NCI-H2029 (cell line): ENCODE measurements around the gene ZNF800.
"Not testable (repeated sequence)": the region's sequence is repeated elsewhere in the genome, so short reads cannot be mapped to it uniquely, and the experiment has no call there.

Source experiments
- DNase-seq: peaks from one replicate; lab custom pipeline; 2025; lab: John Stamatoyannopoulos, UW

Gene ZNF800

GRCh38 chr7:127392566-127393367 is at the start of gene ZNF800:
Gene ZNF800 (minus strand): TSS chr7:127392708. CDS start chr7:127391557, 1,151 bp downstream.
- peak; percentile 71 for DNase-seq

- DNase-seq, result no peak
Observed at GRCh38 chr7:127440206-127440605, 47.7 kb upstream of the ZNF800 start.

DNA sequence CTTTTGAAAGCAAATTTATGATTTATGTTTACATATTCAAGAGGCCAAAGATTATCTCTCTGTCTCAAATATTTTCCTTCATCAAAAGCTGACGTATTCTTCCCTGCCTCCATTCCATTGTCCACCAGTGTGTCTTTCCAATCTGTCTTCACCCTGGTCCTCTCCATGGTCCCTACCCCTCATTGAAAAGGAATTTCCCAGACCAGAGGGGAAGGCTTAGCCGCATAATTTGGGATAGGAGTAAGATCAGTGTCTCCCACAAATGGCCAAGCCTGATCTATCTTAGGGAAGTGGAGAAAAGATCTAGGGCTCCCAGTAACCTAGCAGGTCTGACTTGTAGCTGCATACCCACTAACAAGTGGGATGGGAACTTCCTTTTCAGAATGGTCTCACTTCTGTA is 46.3 kb upstream of the ZNF800 start:
- no peak for DNase-seq

GRCh38 chr7:127437837-127438236 is 45.3 kb upstream of the ZNF800 start:
- DNase-seq, result no peak

DNA sequence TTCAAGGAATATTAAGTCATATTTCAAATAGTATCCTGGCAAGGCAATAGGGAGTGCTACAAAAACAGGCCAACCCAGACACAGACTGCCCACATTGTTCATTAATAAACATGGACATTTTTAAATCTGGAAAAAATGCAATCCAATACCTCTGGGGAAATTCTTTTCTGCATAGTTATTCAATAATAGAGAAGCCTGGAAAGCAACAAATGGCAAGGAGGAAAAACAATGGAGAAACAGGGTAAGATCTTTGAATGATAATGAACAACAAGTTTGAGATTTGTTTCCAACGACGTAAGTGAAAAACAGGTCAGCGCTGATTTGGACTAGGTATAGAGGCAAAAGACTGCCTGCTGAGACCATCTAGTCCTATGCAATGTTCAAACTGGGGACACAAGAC is 44.7 kb upstream of the ZNF800 start:
- DNase-seq, result no peak

GRCh38 chr7:127429281-127429680 is 36.8 kb upstream of the ZNF800 start:
- DNase-seq, result not testable (repeated sequence)

DNA sequence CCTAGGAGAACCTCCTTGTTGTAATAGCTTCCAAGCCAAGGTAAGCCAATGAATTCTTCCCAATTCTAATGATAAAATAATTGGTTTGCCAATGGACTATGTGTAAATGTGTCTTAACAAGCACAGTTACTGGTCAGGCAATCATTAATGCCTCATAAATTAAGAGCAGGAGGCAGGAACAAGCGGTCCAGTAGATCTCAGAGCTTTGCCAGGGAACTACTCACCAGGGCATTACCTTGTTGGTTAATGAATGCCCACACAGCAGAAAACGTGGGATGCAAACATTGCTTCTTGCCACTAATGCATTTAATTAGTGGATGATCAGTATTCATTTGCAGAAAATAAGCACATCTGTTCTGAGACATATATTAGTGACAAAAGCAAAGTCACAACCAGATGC is 26.7 kb upstream of the ZNF800 start:
- DNase-seq, result no peak

GRCh38 chr7:127418459-127418858 is 26.0 kb upstream of the ZNF800 start:
- no peak for DNase-seq

GRCh38 chr7:127417346-127417745 is 24.8 kb upstream of the ZNF800 start:
- DNase-seq, result no peak

DNA sequence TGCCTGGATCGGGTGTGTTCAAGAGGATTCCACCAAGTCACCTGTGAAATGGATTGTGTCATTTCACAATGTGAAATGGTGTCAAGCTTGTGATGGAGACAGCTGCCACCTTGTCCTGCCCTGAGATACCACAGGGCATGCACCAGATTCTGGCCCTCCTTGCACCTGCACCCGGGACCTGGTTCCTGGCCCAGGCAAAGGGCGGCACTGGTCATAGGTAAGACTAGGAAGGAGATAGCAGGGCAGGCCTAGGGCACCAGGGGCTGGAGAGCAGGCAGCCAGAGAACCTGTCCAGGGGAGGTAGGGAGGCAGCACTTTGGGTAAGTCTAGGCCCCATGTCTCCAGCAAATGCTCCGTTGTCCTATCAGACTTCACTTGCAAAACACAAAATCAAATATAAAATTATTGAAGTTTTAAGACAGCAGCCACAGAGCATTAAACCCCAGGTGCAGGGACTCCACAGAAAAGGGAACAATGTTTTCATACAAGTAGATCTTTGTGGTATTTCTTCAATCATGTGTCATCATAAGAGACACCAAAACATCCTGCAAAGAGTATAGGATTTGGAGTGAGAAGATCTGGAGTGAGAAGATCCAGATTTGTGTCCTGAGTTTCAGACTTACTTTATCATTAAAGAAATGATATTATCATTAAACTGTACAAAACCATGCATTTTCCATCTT is 22.7 kb upstream of the ZNF800 start:
- no peak for DNase-seq

DNA sequence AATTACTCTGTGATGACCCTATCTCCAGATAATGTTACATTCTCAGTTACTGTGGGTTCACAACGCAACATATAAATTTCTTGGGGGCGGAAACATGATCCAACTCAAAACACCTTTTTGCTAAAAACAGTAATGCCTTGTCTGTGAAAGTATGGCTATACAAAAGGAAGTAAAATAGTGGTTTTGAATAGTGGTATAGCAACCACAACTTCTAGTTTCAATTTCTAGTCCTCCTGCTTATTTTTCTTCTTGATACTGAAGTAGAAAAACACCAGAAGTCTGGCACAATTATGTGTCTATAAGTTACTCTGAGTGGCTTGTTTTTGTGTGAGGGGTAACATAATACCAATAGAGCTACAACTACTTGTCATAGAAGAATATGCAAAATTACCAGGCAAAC is 21.5 kb upstream of the ZNF800 start:
- no peak for DNase-seq

DNA sequence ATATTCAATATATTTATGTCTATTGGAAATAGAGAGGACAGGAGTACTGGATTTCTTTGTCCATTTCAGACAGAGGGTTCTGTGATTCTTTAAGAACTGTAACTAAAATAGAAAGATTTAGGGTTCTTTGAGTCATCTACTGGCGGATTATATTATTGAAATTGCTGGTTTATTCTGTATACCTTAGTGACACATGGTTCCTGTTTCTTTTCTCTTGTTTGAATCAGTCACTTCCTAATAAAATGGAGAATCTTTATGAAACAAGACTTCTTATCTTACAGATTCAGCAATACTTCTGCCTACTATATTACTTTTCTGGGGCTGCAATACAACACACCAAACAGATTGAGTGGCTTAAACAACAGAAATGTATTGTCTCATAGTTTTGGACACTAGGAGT is 20.8 kb upstream of the ZNF800 start:
- DNase-seq, result no peak

GRCh38 chr7:127411176-127411575 is 18.7 kb upstream of the ZNF800 start:
- no peak for DNase-seq

GRCh38 chr7:127409629-127410028 is 17.1 kb upstream of the ZNF800 start:
- DNase-seq, result no peak

DNA sequence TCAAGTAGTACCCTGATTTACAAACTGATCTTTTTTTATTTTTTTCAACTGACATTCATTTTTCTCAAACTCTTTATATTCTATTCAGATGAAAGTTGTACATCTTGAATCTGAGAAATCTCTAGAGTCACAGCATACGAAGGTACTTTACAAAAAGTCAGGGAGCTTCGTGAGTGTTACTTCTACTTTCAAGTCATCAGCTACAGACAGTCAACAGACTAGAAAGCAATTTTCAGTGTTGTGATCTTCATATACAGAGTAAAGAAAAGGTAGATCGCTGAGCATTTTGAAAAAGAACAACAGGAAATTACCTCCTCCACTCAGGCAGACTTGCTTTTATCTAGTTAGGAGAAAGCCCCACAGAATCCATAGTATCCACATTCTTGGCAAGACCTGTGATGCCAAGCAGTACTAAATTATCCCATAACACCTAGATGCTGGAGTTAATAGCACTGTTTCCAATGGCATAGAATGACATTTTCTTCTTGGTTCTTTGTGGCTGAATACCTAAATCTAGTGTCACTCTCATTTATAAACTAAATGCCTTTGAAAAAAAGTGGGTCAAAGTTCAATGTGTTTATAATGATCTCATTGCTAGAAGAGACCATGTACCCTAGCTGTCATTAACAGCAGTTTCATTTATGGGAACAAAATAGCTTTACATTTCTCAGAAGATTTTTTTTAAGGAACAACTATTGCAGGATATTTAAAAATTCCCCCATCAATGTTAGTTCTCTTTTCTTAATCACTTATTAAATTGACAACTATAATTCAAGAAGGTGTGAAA is 12.0 kb upstream of the ZNF800 start:
- DNase-seq, result no peak

DNA sequence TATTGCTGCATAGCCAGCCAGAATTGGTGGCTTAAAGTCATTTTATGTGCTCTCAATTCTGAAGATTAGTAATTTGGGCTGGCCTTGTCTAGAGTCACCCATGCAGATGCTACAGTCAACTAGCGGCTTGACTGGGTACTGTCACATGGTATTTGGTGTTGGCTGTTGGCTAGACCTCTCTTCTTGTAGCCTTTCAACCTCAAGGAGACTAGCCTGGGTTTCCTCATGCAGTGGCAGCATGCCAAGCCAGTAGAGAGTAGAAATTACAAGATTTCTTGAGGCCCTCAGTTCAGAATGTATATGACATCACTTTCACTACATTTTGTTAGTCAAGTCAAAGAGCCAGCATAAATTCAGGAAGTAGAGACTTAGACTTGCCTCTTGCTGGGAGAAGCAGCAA is 3.7 kb upstream of the ZNF800 start:
- DNase-seq, result no peak

GRCh38 chr7:127395104-127395503 is 2.6 kb upstream of the ZNF800 start:
- DNase-seq, result not testable (repeated sequence)

DNA sequence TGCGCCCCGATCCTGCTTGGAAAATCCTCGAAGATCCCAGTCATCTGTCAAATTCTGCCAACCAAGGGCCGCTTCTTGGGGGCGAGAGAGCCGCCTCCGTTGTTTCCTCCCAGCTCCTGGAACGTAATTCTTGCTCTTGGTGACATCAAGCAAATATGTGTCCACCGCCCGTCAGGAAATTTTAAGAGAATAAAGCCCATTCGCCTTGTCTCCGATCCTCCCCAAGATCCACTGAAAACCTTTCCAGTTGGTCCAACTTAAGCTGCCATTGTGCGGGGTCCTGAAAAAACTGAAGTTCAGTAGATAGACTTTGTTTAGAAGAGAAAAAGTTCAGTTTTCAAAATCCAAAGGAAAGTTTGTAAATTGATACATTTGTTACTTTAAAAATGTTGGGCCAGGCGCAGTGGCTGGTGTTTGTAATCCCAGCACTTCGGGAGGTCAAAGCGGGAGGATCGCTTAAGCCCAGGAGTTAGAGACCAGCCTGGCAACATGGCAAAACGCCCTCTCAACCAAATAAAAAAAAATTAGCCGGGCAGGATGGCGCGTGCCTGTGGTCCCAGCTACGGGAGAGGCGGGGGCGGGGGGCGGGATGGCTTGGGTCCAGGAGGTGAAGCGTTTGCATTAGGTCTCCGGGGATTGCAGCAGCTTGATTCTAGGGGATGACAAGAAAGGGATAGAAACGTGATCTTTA is 1.0 kb upstream of the ZNF800 start:
- DNase-seq, result no peak

DNA sequence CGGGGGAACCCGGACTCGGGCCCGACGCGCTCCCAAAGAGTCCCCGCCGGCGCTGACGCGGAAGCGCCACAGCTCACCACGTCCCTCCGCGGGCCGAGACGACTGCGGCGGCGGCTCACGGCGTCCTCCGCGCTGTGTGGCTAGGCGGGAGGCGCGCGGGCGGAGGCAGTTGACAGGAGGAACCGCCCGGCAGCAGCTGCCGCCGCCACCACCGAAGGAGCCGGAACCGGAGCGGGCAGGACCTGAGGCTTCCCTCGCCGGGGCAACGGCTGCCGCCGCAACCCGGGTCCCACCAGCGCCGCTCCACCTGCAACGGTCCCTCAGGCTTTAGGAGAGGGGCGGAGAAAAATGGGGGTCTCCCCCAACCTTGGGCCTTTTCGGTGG is 334 bp downstream of the ZNF800 start:
- DNase-seq, result peak; percentile 35

- DNase-seq, result no peak
Observed at GRCh38 chr7:127391591-127392181, 822 bp downstream of the ZNF800 start.

- DNase-seq, result no peak
Observed at GRCh38 chr7:127390817-127391590, 1.5 kb downstream of the ZNF800 start.
